Spleen (tissue), 11 donors: ENCODE results near the gene KIF3B. TPM values are rescaled to one million over a fixed set of nuclear protein-coding genes. Genes with fewer than 3 reads are reported as not detected.
A peak's percentile ranks its signal among the peaks of the same experiment; 100 is the strongest.

ENCODE experiments used
- DNase-seq: peaks from one replicate; pipeline ENCODE4 v3.0.0-alpha.2; 2020
- H3K27ac ChIP-seq, 8 donors: fragments of 200-600 bp; sonication (generic) in 7 of 8; 1 replicate in 4 of 8; 2 replicates in 4 of 8; pipeline versions ENCODE4 v1.5.0 to v1.8.0; 2016 to 2021; ENCODE audit warnings: inconsistent platforms in 4 of 8, mild to moderate bottlenecking in 4 of 8, moderate library complexity in 1 of 8
- H3K27me3 ChIP-seq, 7 donors: fragments of 200-600 bp; sonication (generic) in 6 of 7; replicated peaks in 1 of 7; 1 replicate in 4 of 7; 2 replicates in 3 of 7; pipeline versions ENCODE4 v1.5.0 to v1.8.0; 2016 to 2021; ENCODE audit warnings: inconsistent platforms in 3 of 7, mild to moderate bottlenecking in 1 of 7
- H3K36me3 ChIP-seq, 6 donors: fragments of 200-600 bp; sonication (generic) in 5 of 6; 1 replicate in 4 of 6; 2 replicates in 2 of 6; pipeline versions ENCODE4 v1.5.0 to v1.8.0; 2016 to 2021; ENCODE audit warnings: inconsistent platforms in 2 of 6
- H3K4me1 ChIP-seq, 6 donors: fragments of 200-600 bp; sonication (generic) in 5 of 6; 1 replicate in 3 of 6; 2 replicates in 3 of 6; pipeline versions ENCODE4 v1.5.0 to v1.8.0; 2016 to 2021; ENCODE audit warnings: inconsistent platforms in 3 of 6
- H3K4me3 ChIP-seq, 8 donors: fragments of 200-600 bp; sonication (generic) in 7 of 8; 1 replicate in 4 of 8; 2 replicates in 4 of 8; pipeline versions ENCODE4 v1.5.0 to v1.8.0; 2016 to 2021; ENCODE audit warnings: inconsistent platforms in 4 of 8, mild to moderate bottlenecking in 4 of 8, moderate library complexity in 2 of 8
- H3K9me3 ChIP-seq, 8 donors: fragments of 200-600 bp; sonication (generic) in 7 of 8; 1 replicate in 4 of 8; 2 replicates in 4 of 8; pipeline versions ENCODE4 v1.5.0 to v1.8.0; 2016 to 2021; ENCODE audit warnings: inconsistent platforms in 4 of 8
- CTCF ChIP-seq, 11 experiments: fragments of 200-600 bp in 7 of 11; fragments of 450-650 bp in 4 of 11; sonication (generic) in 4 of 11; IDR thresholded peaks in 8 of 11; conservative IDR thresholded peaks in 3 of 11; 1 replicate in 7 of 11; 2 replicates in 4 of 11; pipeline versions ENCODE4 v1.4.0 to v1.8.0; 2016 to 2021; ENCODE audit warnings: antibody characterized with exemption in 11 of 11, inconsistent platforms in 4 of 11, mild to moderate bottlenecking in 1 of 11
- POLR2A ChIP-seq, 3 donors: fragments of 450-650 bp; IDR thresholded peaks; one replicate each; pipeline ENCODE4 v1.5.1; 2017; ENCODE audit warnings: antibody characterized with exemption in 3 of 3, mild to moderate bottlenecking in 1 of 3
- POLR2AphosphoS5 ChIP-seq, 3 donors: sonication (generic); formaldehyde crosslinking; IDR thresholded peaks; one replicate each; pipeline ENCODE4 v1.5.1; 2017; ENCODE audit warnings: antibody characterized with exemption in 3 of 3
- WGBS, 5 donors: extraction: QIAGEN DNeasy Blood & Tissue Kit in 3 of 5; methylation state at CpG; one replicate each; pipeline versions ENCODE4 v1.1.5 to v1.1.7; 2013 to 2018; 5-methylcytosine and 5-hydroxymethylcytosine counted together
- intact Hi-C: fragments of 100-400 bp; cut with DNase I; formaldehyde crosslinking; loops from one replicate; pipeline ENCODE4 v1.15.0; 2023; ENCODE audit warnings: low total_unique reads
- polyA plus RNA-seq, 3 donors: library from polyadenylated mRNA; stranded (reverse); fragments of 200-250 nt; gene quantifications; one replicate each; pipeline ENCODE4 v1.2.1, GENCODE V29; 2013
- total RNA-seq, 7 donors: library from RNA; depleted of rRNA in 3 of 7; stranded (reverse); fragments of >200 nt in 3 of 7; fragmentation: NEBNext Ultra II Directional in 4 of 7; extraction: Animal tissue kit (Norgen Biotek cat#: 25700) in 4 of 7; gene quantifications; one replicate each; pipeline versions ENCODE4 v1.1.0 to v1.2.1, GENCODE V29; 2016 to 2021
- donor health status: healthy with polysubstance abuse.
- donor health status: DM: no; HTN: no; CAD: no; lungs with moderate emphysema.
- donor health status: DM: no; HTN: no; CAD: no.
- donor health status: Bipolar disorder and iron deficiency.
- donor health status: healthy.
- donor health status: DM: no; HTN: no; CAD: no.
- donor health status: DM: yes; HTN: yes; CAD: no.

KIF3B gene
- total and polyA plus RNA-seq, 10 donors = 3.8 to 25.9 (median 20.0) TPM

GRCh38 chr20:32282461-32282860 is 5.0 kb downstream of the KIF3B start:
- Histone ChIP-seq H3K4me1 (peaks cover 36 to 97% (median 73%) of the 10 kb centered on the region in 6 donors), H3K4me3 (no peak overlapping the region), H3K9me3 (no peaks in the 10 kb centered on the region), H3K27me3 (no peaks in the 10 kb centered on the region), H3K27ac (peak overlapping the region in 3 of 8 donors; percentile 80 to 87 (median 85)), H3K36me3 (peaks cover 0 to 17% (median 0%) of the 10 kb centered on the region in 6 donors)
- 67 to 94% (median 69%) methylated on average over 4 of the region's 4 CpGs for WGBS, 5 donors
- TF ChIP-seq CTCF (IDR thresholded peaks at IDR 0.05 in 8 of 11, conservative IDR thresholded peaks at IDR 0.05 in 3 of 11) (no peak), POLR2A (IDR thresholded peaks at IDR 0.05) (no peak), POLR2AphosphoS5 (IDR thresholded peaks at IDR 0.05) (no peak)
- intact Hi-C loops = loop anchor here (5.0 kb wide), 1 partner anchor 75 kb away; the partner anchor contains the start of gene ASXL1
- DNase-seq = no peak

GRCh38 chr20:32285082-32285620 is 7.7 kb downstream of the KIF3B start:
- DNase-seq = no peak
- Histone ChIP-seq H3K4me3 (peak overlapping the region in 1 of 8 donors; percentile 35), H3K4me1 (peaks cover 26 to 96% (median 54%) of the 10 kb centered on the region in 6 donors), H3K36me3 (peaks cover 0 to 22% (median 0%) of the 10 kb centered on the region in 6 donors), H3K27me3 (no peaks in the 10 kb centered on the region), H3K27ac (peak overlapping the region; percentile 39 to 87 (median 78)), H3K9me3 (no peaks in the 10 kb centered on the region)
- WGBS, 5 donors = 50 to 72% (median 64%) methylated on average over 3 of the region's 3 CpGs
- no peak for TF ChIP-seq CTCF (IDR thresholded peaks at IDR 0.05 in 8 of 11, conservative IDR thresholded peaks at IDR 0.05 in 3 of 11)
- TF ChIP-seq POLR2A (IDR thresholded peaks at IDR 0.05) = no peak
- no peak for TF ChIP-seq POLR2AphosphoS5 (IDR thresholded peaks at IDR 0.05)
- intact Hi-C loops = no loop called here

- no peak for DNase-seq
- Histone ChIP-seq H3K9me3 (no peaks in the 10 kb centered on the region), H3K4me3 (peak overlapping the region in 3 of 8 donors; percentile 1 to 35 (median 4)), H3K27me3 (no peaks in the 10 kb centered on the region), H3K27ac (peak overlapping the region; percentile 39 to 87 (median 78)), H3K4me1 (peaks cover 26 to 91% (median 54%) of the 10 kb centered on the region in 6 donors), H3K36me3 (peaks cover 0 to 26% (median 0%) of the 10 kb centered on the region in 6 donors)
- intact Hi-C loops = no loop called here
- no peak for TF ChIP-seq POLR2A (IDR thresholded peaks at IDR 0.05)
- TF ChIP-seq CTCF (IDR thresholded peaks at IDR 0.05 in 8 of 11, conservative IDR thresholded peaks at IDR 0.05 in 3 of 11) = no peak
- peak in 1 of 3 donors; percentile 55 for TF ChIP-seq POLR2AphosphoS5 (IDR thresholded peaks at IDR 0.05)
- 26 to 37% (median 32%) methylated on average over 4 of the region's 4 CpGs for WGBS, 5 donors
Measured at GRCh38 chr20:32285621-32286371, 8.3 kb downstream of the KIF3B start.

- no peak for TF ChIP-seq POLR2A (IDR thresholded peaks at IDR 0.05)
- TF ChIP-seq POLR2AphosphoS5 (IDR thresholded peaks at IDR 0.05) = no peak
- TF ChIP-seq CTCF (IDR thresholded peaks at IDR 0.05 in 8 of 11, conservative IDR thresholded peaks at IDR 0.05 in 3 of 11) = no peak
- Histone ChIP-seq H3K9me3 (no peaks in the 10 kb centered on the region), H3K27ac (peak overlapping the region in 6 of 8 donors; percentile 64 to 87 (median 80)), H3K4me3 (no peak overlapping the region), H3K4me1 (peaks cover 26 to 77% (median 47%) of the 10 kb centered on the region in 6 donors), H3K27me3 (no peaks in the 10 kb centered on the region), H3K36me3 (peaks cover 0 to 17% (median 0%) of the 10 kb centered on the region in 6 donors)
- intact Hi-C loops = no loop called here
- WGBS, 5 donors = 91 to 99% (median 95%) methylated on average over 6 of the region's 6 CpGs
- peak; percentile 36 for DNase-seq
Measured at GRCh38 chr20:32287231-32287638, 9.8 kb downstream of the KIF3B start.
